ENCODE data around the gene CAPN9. TPM values are rescaled to one million over a fixed set of nuclear protein-coding genes. Genes with fewer than 3 reads are reported as not detected.

The CAPN9 gene
- total RNA-seq, 4 donors from 2014 or later = not detected

DNA sequence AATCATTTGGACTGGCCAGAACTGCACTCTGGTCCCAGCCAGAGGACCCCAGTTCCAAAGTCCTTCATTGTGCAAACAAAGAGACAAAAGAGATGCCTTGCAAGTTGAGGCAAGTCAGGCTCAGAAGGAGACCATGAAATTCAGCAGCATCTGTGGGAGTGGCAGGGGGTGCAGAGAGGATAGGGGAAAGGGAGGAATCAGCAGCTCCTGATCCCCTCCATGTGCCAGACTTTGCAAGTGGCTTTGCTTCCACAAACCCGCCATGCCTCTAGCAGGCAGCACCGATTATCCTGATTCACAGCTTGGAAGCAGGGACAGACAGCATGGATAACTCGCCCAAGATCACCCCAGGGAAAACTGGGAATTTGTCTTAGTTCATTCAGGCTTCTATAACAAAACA lies 2.1 kb upstream of the CAPN9 start:
- no peak for ATAC-seq
- Histone ChIP-seq H3K4me1 (peaks cover 0 to 5% of the 10 kb centered on the region in 2 donors), H3K4me3 (no peak overlapping the region), H3K27me3 (no peaks in the 10 kb centered on the region), H3K36me3 (no peaks in the 10 kb centered on the region), H3K27ac (no peak overlapping the region), H3K9me3 (no peaks in the 10 kb centered on the region)
- no peak for TF ChIP-seq POLR2A (IDR thresholded peaks at IDR 0.05)
- TF ChIP-seq, protein P1, sequence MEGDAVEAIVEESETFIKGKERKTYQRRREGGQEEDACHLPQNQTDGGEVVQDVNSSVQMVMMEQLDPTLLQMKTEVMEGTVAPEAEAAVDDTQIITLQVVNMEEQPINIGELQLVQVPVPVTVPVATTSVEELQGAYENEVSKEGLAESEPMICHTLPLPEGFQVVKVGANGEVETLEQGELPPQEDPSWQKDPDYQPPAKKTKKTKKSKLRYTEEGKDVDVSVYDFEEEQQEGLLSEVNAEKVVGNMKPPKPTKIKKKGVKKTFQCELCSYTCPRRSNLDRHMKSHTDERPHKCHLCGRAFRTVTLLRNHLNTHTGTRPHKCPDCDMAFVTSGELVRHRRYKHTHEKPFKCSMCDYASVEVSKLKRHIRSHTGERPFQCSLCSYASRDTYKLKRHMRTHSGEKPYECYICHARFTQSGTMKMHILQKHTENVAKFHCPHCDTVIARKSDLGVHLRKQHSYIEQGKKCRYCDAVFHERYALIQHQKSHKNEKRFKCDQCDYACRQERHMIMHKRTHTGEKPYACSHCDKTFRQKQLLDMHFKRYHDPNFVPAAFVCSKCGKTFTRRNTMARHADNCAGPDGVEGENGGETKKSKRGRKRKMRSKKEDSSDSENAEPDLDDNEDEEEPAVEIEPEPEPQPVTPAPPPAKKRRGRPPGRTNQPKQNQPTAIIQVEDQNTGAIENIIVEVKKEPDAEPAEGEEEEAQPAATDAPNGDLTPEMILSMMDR (IDR thresholded peaks at IDR 0.05 in 4 of 5, conservative IDR thresholded peaks at IDR 0.05 in 1 of 5) = no peak
- no peak for DNase-seq
- intact Hi-C loops (cut with DNase I; ENCODE audit: low total_unique reads) = no loop called here
- in situ Hi-C loops (cut with MboI; ENCODE audit: low sequenced_read_pairs in 4 of 4) = no loop called here

DNA sequence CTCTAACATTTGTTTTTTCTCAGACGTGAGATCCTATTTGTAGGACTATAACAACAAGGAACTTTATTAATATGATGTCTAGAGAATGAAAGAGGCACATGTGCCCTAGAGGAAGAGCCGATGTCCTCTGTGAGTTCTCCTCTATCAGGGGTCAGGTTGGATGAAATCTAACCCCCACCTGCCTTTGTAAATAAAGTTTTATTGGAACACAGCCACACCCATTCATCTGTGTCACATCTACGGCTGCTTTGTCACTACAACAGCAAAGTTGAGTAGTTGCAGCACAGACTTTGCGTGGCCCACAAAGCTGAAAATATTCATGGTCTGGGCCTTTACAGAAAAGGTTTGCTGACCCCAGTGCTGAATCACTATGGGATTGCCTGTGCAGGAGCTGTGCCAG lies 571 bp upstream of the CAPN9 start:
- no peaks in the 10 kb centered on the region for H3K27me3 ChIP-seq
- H3K36me3 ChIP-seq = no peaks in the 10 kb centered on the region
- ATAC-seq (no peak), DNase-seq (no peak)
- intact Hi-C loops (cut with DNase I; ENCODE audit: low total_unique reads) = no loop called here
- in situ Hi-C loops (cut with MboI; ENCODE audit: low sequenced_read_pairs in 4 of 4) = no loop called here
- H3K27ac ChIP-seq = no peak overlapping the region
- H3K4me1 ChIP-seq = peaks cover 0 to 5% of the 10 kb centered on the region in 2 donors
- H3K4me3 ChIP-seq = no peak overlapping the region
- no peaks in the 10 kb centered on the region for H3K9me3 ChIP-seq
- no peak for TF ChIP-seq POLR2A (IDR thresholded peaks at IDR 0.05)
- TF ChIP-seq, protein P1 (IDR thresholded peaks at IDR 0.05 in 4 of 5, conservative IDR thresholded peaks at IDR 0.05 in 1 of 5) = no peak

- ATAC-seq = no peak
These were observed 957 bp downstream of the CAPN9 start for GRCh38 chr1:230747890-230748800.

GRCh38 chr1:230749150-230749549 lies 2.0 kb downstream of the CAPN9 start:
- H3K36me3 ChIP-seq = no peaks in the 10 kb centered on the region
- intact Hi-C loops (cut with DNase I; ENCODE audit: low total_unique reads) = no loop called here
- ATAC-seq (no peak), DNase-seq (no peak)
- no peak overlapping the region for H3K4me3 ChIP-seq
- H3K9me3 ChIP-seq = no peaks in the 10 kb centered on the region
- TF ChIP-seq POLR2A (IDR thresholded peaks at IDR 0.05) = no peak
- TF ChIP-seq, protein P1 (IDR thresholded peaks at IDR 0.05 in 4 of 5, conservative IDR thresholded peaks at IDR 0.05 in 1 of 5) = no peak
- no peaks in the 10 kb centered on the region for H3K27me3 ChIP-seq
- peaks cover 0 to 17% of the 10 kb centered on the region in 2 donors for H3K4me1 ChIP-seq
- in situ Hi-C loops (cut with MboI; ENCODE audit: low sequenced_read_pairs in 4 of 4) = no loop called here
- no peak overlapping the region for H3K27ac ChIP-seq

More at GRCh38 chr1:230747890-230748800, 957 bp downstream of the CAPN9 start:
- intact Hi-C loops (cut with DNase I; ENCODE audit: low total_unique reads) (no loop called here), in situ Hi-C loops (cut with MboI; ENCODE audit: low sequenced_read_pairs in 4 of 4) (no loop called here)
- DNase-seq = no peak
- TF ChIP-seq, protein P1 (IDR thresholded peaks at IDR 0.05 in 4 of 5, conservative IDR thresholded peaks at IDR 0.05 in 1 of 5) = no peak
- TF ChIP-seq POLR2A (IDR thresholded peaks at IDR 0.05) = no peak
- no peaks in the 10 kb centered on the region for H3K36me3 ChIP-seq
- no peaks in the 10 kb centered on the region for H3K27me3 ChIP-seq
- no peak overlapping the region for H3K4me3 ChIP-seq
- H3K4me1 ChIP-seq = peaks cover 0 to 13% of the 10 kb centered on the region in 2 donors
- H3K9me3 ChIP-seq = no peaks in the 10 kb centered on the region
- no peak overlapping the region for H3K27ac ChIP-seq

All from gastrocnemius medialis (tissue), 4 donors.